Measurements from ENCODE around the gene CTPS1.

CTPS1 gene

DNA sequence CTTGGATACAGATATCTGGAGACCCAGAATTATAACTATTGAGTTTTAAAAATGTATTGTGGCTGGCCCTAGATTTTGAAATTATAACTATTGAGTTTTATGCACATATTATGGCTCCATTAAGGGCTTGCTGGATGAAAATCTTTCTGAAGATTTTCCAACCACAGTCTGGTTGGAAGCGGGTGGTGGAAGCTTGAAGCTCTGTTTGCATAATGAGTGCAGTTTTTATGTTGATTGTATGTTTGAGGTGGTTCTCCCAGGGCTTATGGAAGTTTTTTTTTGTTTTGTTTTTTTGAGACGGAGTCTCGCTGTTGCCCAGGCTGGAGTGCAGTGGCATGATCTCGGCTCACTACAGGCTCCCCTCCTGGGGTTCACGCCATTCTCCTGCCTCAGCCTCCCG lies 10.1 kb upstream of the CTPS1 start:
- DNase-seq = no peak

DNA sequence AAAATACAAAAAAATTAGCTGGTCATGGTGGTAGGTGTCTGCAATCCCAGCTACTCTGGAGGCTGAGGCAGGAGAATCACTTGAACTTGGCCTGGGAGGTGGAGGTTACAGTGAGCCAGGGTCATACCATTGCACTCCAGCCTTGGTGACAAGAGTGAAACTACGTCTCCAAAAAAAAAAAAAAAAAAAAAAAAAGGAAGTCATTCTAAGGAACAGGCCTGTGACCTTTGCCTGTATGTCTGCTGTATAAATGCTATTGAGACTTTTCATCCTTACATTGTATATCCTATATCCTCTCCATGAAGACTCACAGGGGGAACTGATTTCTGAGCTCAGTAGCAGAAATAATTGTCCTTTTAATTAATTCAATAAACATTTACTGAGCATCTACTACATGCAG lies 7.5 kb upstream of the CTPS1 start:
- DNase-seq = no peak

DNA sequence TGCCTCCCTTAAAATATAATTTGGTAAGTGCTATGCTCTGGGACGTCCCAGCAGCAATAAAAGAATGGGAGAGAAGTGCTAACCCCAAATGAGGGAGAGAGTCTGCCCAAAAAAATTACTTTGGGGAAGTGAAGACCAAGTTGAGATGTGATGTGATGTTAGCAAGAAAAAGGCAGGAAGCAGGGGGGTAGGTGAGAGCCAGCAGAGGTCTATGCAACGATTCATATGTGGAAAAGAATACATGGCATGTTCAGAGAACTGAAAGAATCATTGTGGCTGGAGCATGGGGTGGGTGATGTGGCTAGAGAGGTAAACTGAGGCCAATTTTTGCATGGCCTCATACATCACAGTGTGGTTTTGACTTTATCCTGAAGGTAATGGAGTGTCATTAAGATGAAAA lies 5.6 kb upstream of the CTPS1 start:
- no peak for DNase-seq

DNA sequence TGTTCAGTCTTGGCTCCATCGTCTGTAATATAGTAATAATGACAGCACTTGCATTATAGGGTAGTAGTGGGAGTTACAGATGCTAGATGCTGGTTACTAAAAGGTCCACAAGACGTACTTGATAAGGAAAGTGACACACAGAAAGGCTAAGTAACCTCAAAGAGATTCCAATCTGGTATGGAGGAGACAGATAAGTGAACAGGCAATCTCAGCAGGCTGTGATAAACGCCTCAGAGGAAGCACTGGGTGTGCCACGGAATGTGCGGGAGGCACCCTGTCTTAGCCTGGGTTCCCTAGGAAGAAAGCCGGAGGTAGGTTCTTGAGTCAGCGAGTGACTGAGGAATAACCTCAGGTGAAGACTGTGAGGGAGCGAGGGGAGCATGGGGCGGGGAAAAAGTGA lies 4.6 kb upstream of the CTPS1 start:
- DNase-seq = no peak

DNA sequence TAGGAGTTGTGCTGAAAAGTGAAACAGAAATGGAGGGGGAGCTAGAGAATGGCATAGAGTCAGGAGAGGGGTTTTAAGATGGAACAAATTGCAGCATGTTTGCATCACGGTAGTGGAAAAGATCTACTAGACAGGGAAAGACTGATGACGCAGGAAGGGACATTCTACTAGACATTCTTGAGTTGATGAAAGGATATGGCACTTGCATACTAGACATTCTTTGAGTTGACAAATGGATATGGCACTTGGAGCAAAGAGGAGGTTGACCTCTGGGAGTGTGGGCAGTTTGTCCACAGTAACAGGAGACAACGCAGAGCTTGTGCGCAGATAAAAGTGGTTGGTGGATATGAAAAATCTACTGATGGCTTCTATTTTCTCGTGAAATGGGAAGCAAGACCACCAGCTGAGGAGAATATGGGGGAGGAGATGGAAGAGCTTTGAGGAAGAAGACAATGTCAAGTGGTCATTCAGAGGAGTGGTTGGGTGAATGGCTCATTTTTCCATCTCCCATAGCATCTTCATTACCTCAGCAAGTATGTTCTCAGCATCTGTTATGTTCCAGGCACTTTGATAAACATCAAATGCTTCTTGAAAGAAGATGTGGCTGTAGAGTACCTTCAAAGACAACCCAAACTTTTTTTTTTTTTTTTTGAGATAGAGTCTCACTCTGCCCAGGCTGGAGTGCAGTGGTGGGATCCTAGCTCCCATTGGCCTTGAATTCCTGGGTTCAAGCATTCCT lies 2.4 kb upstream of the CTPS1 start:
- DNase-seq = no peak

DNA sequence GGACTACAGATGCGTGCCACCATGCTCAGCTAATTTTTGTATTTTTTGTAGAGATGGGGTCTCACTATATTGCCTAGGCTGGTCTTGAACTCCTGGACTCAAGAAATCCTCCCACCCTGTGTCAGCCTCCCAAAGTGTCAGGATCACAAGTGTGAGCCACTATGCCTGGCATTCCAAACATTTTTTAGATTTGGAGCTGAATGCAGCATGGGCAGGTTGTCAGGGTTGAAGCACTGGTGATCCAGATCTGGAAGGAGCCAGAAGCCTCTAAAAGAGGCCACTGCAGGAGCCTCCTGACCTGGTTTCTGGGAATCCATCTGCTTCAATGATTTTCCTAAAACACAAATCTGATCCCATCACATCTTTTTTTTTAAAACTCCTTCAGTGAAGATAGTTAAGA lies 1.8 kb upstream of the CTPS1 start:
- DNase-seq = no peak

DNA sequence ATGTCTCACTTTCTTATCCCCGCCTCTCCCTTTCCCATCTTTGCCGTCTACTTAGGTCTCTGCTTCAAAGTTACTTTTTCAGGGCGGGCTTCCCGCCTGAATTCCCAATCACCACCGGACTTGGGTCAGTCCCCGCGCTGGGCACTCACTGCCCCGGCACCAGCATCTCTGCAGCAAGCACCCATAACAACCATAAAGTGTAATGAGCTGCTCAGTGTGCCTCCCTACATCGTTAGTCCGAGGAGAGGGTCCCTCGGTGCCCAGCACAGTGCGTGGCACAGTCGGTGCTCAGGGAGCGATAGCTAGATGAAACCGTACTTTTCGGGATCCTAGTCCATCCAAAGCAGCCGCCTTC lies 633 bp upstream of the CTPS1 start:
- no peak for DNase-seq

DNA sequence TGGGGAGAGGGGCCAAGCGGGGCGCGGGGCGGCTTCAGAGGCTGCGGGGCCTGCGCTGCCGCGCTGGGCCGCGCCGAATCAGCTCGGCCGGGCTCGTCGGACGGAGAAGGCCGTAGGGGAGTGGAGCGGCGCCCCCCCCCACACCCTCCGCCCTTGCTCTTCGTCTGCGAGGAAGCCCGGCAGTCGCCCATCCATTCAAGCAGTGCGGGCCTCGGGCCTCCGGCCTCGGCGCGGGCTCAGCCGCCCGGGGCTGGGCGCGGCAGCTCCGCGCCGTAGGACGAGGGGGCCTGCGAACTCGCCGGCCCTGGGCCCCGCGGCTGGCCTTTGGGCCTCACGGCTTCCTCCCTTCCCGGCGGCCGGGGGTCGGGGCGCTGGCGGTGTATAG lies 564 bp downstream of the CTPS1 start:
- DNase-seq = no peak

DNA sequence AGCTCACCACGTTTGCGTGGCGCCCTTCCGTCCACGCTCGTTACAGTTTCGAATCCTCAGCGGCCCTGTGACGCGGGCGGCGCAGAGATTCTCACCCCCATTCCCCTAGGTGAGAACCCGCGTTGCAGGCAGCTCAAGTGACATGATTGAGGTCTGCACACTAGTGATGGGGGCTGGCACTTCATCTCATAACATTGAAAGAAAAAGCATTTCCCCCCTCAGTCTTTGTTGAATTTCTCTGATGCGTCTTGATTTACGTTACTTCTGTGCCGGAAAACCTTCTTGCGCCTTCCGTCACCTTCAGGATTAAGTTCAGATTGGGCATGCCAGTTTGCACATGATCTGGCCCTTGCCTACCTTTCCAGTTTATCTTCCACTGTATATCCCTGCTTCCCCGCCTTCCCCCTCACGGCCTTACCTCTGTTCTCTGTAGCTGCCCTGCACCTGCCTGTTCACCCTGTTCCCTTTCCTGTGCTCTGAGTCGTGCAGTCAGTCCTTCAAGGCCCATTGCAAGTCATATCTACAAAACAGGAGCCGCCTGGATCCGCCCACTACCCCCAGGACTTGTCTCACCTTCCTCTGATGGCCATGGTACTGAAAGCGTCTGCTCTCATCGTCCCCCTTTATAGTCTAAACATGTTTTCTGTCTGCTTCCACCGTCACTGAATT lies 1.1 kb downstream of the CTPS1 start:
- DNase-seq = peak; percentile 70

DNA sequence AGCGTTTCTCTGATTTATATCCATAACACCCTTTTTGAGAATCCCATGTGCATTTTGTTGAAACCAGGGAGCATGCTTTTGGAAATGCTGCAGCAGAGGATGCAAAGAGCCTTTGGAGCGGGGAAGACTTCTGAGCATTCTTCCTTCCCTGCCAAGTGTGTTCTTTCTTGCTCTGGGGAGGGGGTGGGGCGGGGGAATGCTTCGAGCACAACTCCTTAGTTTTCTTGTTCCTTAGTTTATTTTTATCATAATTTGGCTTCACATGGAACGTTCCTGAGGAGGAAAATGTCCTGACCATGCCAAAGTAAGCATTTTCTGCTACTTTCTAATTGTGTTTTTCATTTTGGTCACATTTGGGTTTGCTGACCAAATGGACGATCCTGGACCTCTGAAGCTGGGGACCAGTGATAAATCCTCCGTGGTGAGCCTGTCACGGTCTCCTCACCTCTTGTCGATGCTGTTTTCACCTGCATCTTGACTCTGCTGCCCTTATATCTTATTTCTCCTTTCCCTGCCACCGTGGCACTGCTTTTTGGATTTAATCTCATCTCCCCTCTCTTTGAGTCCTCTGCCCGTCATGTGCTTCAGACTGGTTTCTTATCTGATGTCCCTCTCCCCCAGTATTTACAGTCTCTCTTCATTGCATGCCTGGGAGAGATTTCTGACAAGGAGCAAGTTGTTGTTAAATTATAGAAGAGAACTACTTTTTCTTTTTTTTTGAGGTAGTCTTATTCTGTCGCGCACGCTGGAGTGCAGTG lies 2.4 kb downstream of the CTPS1 start:
- DNase-seq = no peak

DNA sequence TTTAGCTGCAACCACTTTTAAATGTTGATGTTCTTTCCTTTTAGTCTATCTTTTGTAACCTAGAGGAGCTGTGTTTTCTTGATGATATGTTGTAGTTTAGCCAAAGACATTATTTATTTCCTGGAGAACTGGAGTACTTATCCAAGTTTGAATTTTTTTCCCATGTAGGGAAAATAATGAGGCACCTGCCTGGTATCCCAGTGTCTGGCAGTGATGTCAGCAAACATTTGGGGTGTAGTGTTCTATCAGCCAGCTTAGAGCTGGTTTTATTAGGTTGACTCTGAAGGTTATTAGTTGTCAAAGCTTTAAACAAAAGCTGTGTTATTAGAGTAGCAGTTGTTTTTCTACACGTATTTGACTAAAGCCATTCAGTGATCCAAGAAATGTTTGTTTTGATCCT lies 3.2 kb downstream of the CTPS1 start:
- DNase-seq = no peak

DNA sequence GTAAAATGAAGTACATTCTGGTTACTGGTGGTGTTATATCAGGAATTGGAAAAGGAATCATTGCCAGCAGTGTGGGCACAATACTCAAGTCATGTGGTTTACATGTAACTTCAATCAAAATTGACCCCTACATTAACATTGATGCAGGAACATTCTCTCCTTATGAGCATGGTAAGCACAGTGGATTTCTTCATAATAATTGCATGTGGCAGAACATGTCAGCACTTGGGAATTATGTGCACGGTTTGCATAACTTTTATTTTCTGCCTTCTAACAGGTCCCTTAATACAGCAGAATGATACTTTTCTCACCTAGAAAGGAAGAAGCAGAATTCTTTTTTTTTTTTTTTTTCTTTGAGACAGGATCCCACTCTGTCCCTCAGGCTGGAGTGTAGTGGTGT lies 3.8 kb downstream of the CTPS1 start:
- DNase-seq = no peak

DNA sequence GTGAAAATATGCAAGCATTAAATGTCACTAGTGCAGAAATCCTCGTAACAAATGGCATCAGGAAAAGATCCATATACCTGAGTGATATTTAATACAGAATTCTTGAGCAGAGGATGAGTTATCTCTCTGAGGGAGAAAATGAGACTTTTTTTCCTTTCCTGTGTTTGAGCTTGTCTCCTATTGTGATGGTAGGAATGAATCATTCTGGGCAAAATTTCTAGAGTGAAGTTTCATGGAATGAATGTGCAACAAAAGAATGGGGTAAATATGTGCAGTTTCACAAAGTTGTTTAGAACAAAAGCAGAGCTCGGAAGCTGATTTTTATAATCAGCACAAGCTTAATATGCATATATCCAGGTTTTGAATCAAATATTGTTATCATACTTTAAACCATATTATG lies 4.6 kb downstream of the CTPS1 start:
- no peak for DNase-seq

DNA sequence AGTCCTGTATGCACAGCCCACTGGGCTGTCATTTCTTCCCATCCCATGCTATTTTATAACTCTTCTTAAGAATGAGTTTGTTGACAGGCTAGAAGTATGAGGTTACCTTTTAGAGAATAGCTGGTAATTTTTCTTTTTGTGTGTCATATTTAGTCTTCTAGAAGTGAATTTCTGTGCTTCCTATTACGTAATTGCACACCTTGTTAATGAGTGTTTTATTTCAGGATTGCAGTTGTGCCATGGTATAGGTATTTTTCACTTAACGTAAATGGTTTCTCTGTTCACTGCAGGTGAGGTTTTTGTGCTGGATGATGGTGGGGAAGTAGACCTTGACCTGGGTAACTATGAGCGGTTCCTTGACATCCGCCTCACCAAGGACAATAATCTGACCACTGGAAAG lies 5.0 kb downstream of the CTPS1 start:
- DNase-seq = no peak

DNA sequence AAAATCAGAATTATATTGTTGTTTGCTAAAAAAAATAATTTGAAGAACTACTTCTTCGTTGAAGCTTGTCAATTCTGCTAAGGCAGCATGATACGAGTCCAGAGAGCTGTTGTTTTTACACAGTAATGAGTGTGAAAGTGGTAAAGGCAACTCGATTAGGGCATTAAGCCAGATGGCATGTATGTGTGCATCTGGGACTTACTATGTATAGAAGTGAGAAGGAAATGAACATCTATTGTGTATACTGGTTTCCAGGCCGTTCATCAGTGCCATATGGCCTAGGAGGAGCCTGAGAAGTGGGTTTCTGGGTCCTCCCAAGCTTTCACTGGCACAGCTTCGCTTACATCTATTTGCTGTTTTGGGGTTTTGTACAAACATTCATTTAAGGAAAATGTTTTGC lies 5.7 kb downstream of the CTPS1 start:
- DNase-seq = no peak

DNA sequence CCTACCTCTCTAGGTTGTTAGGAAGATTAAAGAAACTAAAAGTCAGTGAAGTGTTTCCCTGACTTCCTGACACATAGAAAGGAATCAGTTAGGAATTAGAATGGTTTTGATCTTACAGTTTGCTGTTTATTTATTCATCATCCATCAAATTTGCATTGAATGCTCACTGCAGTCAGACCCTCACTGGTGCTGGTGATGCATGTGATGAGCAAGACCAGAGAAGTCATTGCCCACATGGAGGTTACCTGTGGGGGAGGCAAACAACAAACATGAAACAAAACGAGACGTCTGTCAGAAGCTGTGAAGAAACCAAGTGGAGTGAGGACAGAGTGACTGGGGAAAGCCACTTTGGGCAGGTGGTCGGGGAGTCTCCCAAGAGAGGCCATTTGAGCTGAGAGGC lies 6.4 kb downstream of the CTPS1 start:
- no peak for DNase-seq

DNA sequence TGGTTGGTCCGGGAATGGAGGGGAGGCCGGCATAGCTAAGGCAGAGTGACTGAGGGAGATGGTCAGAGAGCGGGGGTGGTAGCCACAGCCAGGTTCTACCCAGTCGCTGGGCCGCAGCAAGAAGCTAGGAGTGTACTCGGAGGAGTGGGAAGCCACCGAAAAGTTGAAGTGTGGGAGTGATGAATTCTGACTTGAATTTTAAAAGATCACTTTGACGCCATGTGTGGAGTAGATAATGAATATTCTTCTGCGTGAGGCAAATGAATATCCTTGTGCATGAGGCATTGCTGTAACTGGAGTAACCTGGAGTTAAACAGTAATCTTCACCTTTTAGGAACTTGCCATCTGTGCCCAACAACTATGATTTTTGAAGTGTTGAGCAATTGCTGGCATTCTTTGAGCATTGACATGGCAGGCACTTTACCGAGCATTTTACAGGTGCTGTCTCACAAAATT lies 6.9 kb downstream of the CTPS1 start:
- DNase-seq = no peak

DNA sequence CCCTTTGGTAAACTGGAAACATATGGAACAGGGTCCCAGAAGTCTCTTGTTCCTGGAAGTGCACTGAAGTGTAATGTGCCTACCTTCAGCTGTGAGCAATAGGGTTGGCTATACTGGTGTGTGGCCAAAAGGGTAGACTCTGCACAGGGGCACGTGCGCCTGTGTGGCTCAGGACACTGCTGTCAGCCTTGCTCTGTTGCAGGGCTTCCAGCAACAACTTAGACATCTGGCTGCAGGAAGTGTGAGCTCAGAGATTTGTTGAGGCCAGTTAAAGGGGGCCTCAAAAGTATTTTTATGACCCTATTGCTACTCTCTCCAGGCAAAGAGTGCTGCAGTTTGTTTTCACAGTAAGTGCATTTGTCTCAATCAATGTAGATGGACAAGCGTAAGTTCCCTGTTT lies 7.5 kb downstream of the CTPS1 start:
- DNase-seq = no peak

DNA sequence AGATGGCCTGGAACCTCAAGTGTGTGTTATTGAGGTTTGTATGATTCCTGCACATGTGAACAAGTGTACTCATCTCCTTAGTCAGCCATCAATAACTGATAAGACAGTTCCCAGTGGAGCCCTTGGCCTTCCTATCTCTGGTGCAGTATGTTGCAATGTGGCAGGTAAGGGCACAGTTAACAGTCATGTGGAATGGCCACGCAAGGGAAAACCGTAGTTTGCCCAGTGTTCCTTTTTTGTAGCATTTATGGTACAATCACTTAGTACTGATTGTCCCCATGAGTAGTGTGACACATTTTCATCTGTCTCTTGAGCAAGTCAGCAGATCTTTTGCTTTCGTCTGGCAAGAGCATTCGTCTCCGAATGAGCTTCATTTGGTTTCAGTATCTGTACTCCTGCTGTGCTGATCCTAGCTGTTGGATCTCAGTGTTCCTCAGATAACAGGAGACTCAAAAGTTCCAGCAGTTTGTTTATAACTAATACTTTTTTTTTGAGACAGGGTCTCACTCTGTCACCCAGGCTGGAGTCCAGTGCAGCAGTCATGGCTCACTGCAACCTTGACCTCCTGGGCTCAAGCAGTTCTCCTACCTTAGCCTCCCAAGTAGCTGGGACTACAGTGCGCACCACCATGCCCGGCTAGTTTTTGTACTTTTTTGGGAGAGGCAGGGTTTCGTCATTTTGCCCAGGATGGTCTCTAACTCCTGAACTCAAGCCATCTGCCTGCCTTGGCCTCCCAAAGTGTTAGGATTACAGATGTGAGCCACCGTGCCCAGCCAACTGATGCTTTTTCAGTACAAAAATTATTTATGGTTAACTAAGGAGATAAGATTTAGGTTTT lies 8.2 kb downstream of the CTPS1 start:
- no peak for DNase-seq

DNA sequence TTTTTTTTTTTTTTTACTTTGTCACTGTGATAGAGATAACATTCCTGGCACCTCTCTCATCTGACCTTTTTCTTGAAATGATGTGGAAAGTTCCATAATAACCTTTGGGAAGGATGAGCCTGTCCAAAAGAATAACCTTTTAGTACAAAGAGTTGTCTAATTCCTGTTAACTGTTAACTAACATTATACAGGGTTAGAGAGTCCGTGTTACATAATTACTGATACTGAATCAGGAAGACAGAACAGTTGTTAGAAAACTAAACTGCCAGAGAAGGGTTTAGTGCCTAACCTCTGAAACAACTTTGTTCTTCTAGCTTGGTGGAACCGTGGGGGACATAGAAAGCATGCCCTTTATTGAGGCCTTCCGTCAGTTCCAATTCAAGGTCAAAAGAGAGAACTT lies 8.8 kb downstream of the CTPS1 start:
- no peak for DNase-seq

DNA sequence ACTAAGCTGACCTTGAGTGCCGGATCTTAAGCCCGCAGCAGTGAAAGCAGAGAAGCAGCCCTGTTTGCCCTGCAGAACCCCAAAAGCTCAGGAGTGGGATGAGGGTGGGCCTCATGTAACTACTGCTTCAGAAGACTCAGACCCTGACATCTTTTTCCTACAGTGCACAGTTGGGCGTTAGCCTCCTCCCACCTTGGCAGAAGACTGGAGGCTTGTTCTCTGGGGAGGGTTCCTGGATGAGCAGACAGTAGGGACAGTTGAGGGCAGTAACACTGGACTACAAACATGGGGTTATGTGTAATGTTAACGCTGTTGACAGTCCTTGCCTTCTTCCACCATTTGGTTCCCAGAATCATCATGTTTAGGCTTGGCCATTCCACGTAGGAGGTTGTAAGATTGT lies 9.6 kb downstream of the CTPS1 start:
- no peak for DNase-seq

DNA sequence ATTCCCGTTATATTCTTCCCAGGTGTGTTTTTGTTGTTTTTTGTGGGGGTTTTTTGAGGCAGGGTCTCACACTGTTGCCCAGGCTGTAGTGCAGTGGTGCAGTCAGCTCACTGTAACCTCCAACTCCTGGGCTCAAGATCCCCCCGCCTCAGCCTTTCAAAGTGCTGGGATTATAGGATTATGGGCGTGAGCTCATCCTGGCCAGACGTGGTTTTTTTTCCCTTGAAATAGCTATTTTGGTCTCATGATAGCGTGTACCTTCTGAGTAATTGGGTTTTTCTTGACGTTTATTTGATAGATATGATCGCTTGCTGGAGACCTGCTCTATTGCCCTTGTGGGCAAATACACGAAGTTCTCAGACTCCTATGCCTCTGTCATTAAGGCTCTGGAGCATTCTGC lies 17.6 kb downstream of the CTPS1 start:
- DNase-seq = no peak

DNA sequence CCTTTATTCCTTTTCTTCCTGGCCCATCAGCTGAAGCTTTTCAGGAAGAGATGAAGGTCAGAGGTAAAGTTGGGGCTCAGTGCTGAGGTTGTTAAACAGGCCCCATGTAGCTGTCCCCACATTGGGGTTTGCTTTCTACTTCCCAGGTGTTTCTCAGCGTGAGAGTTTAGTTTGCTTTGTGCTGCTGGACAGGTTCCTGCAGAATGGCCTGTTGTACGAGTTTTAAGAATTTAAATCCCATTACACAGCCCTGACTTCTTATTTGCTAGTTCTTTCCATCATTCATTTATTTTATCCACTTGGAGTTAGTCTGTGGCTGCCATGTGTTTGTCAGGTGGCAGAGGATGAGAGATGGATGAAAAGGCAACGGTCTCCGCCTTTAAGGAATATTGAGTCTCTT lies 19.2 kb downstream of the CTPS1 start:
- no peak for DNase-seq
